ENCODE measurements around the gene BMPER.

GRCh38 chr7:34054075-34054474 is 148.7 kb downstream of the BMPER start:
- no peak for TF ChIP-seq FOXP2 (optimal IDR thresholded peaks at IDR 0.05; ENCODE audit: borderline replicate concordance, extremely low read depth, extremely low read length, insufficient read depth)
- TF ChIP-seq TAF1 (IDR thresholded peaks at IDR 0.05; ENCODE audit: borderline replicate concordance, insufficient read depth, low read length), result no peak
- TF ChIP-seq POLR2AphosphoS5 (IDR thresholded peaks at IDR 0.05; ENCODE audit: low read depth, low read length), result no peak
- TF ChIP-seq REST (IDR thresholded peaks at IDR 0.05; ENCODE audit: insufficient read depth in 1 of 2, low read depth in 2 of 2, low read length in 2 of 2), result no peak
- TF ChIP-seq SIN3A (IDR thresholded peaks at IDR 0.05; ENCODE audit: borderline replicate concordance, insufficient read depth, low read length), result no peak
